Measurements from ENCODE around the gene NSMCE4A.
"Not testable (repeated sequence)": the region's sequence is repeated elsewhere in the genome, so short reads cannot be mapped to it uniquely, and the experiment has no call there.

Gene NSMCE4A

DNA sequence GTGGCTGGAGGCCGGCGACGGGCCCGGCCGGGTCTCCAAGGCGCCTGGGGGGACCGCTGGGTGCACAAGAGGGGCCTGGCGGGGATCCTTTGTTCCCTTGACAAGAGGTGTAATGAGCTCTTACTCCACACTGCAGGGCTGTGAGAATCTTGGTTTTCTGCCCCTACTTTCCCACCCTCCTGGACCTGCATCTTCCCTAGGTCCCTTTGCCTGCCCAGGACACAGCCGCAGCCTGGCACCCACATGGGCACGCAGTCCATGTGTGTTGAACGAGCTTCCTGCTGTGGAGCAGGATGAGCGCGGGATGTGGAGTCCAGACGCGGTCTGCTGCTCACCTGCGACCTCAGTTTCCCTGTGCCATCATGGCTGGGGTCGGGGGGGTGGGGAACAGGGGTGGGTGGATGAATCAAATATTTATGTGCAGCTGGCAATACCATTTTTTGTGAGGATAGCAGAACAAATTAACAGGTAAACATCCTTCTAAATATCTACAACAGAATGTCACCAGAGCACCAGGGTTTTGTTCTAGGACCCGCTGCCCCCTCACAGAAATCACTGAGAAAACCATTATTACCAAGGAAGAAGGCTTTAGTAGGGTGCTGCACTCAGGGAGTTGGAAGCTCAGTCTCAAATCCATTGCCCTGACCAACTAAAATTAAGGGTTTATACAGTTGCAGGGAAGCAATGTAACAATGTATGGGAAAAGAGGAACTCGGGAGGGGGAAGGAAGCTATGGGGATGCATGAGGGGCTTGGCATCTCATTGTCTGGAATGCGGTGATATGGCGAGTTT is 474 bp upstream of the NSMCE4A start:
- Histone ChIP-seq H3K9me3 (ENCODE audit: control extremely low read depth in 1 of 5, control insufficient read depth in 4 of 5, insufficient read depth in 2 of 5, low read depth in 1 of 5, low read length in 4 of 5) (peaks cover 0 to 12% (median 6%) of the 10 kb centered on the region in 5 experiments), H3K4me1 (ENCODE audit: control extremely low read depth in 1 of 4, control insufficient read depth in 4 of 4, insufficient read depth in 4 of 4, low read length in 3 of 4) (peaks cover 4 to 15% (median 13%) of the 10 kb centered on the region in 4 experiments), H3K36me3 (ENCODE audit: control insufficient read depth in 4 of 4, insufficient read depth in 4 of 4, low read length in 3 of 4) (peaks cover 4 to 18% (median 13%) of the 10 kb centered on the region in 4 experiments), H3K27me3 (replicated peaks in 2 of 5; ENCODE audit: control insufficient read depth in 4 of 5, insufficient read depth in 5 of 5, low read length in 4 of 5) (no peaks in the 10 kb centered on the region), H3K27ac (ENCODE audit: insufficient read depth in 1 of 2, low read depth in 1 of 2, low read length in 2 of 2, poor library complexity in 1 of 2, severe bottlenecking in 2 of 2) (peak overlapping the region in 1 of 2 experiments; percentile 79), H3K4me3 (ENCODE audit: control insufficient read depth in 1 of 7, extremely low read depth in 1 of 7, insufficient read depth in 4 of 7, low read depth in 2 of 7, low read length in 6 of 7) (peak overlapping the region; percentile 58 to 91 (median 85))
- CTCF ChIA-PET = interaction anchor here (0.6 to 1.4 kb wide), 2 partner anchors 14 to 50 kb away, joined by 3 to 4 read pairs; no protein-coding TSS in a partner anchor
- 26% methylated on average over 14 of the region's 21 CpGs for WGBS (ENCODE audit: insufficient coverage)
- peak in 2 of 3 donors; percentile 6 to 26 for DNase-seq
- POLR2A ChIA-PET = no interaction called here

DNA sequence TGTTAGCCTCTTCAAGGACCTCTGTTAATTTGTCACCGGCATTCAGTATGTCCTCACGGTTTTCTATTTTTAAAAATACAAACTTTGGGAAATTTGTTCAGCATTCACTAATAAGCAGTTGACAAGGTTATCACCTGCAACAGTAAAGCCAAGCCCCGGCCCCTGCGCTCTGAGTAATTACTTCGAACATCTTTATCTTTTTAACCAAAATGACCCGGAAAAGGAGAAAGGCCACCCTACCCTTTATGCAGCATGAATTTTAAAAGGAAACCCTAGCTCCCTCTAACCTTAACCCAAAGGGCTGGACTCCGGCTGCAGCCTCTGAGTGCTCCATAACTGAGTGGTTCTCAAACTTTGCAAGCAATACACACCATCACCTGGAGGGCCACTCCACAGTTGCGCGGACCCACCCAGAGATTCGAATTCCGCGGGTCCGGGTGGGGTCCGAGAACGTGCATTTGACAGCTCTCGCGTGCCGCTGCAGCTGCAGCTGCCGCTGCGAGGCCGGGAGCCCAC is 940 bp downstream of the NSMCE4A start:
- Histone ChIP-seq H3K4me3 (ENCODE audit: control insufficient read depth in 1 of 7, extremely low read depth in 1 of 7, insufficient read depth in 4 of 7, low read depth in 2 of 7, low read length in 6 of 7) (peak overlapping the region; percentile 58 to 91 (median 85)), H3K4me1 (ENCODE audit: control extremely low read depth in 1 of 4, control insufficient read depth in 4 of 4, insufficient read depth in 4 of 4, low read length in 3 of 4) (peaks cover 4 to 15% (median 13%) of the 10 kb centered on the region in 4 experiments), H3K27ac (ENCODE audit: insufficient read depth in 1 of 2, low read depth in 1 of 2, low read length in 2 of 2, poor library complexity in 1 of 2, severe bottlenecking in 2 of 2) (peak overlapping the region in 1 of 2 experiments; percentile 79), H3K27me3 (replicated peaks in 2 of 5; ENCODE audit: control insufficient read depth in 4 of 5, insufficient read depth in 5 of 5, low read length in 4 of 5) (no peaks in the 10 kb centered on the region), H3K9me3 (ENCODE audit: control extremely low read depth in 1 of 5, control insufficient read depth in 4 of 5, insufficient read depth in 2 of 5, low read depth in 1 of 5, low read length in 4 of 5) (peaks cover 0 to 12% (median 6%) of the 10 kb centered on the region in 5 experiments), H3K36me3 (ENCODE audit: control insufficient read depth in 4 of 4, insufficient read depth in 4 of 4, low read length in 3 of 4) (peaks cover 4 to 24% (median 17%) of the 10 kb centered on the region in 4 experiments)
- DNase-seq = peak in 1 of 3 donors; percentile 66
- ChIA-PET POLR2A (no interaction called here), CTCF (interaction anchor here (1.4 kb wide), 1 partner anchor 13 kb away, joined by 4 read pairs; no protein-coding TSS in a partner anchor)
- 12% methylated on average over 18 of the region's 21 CpGs for WGBS (ENCODE audit: insufficient coverage)

GRCh38 chr10:121969086-121969485 is 5.9 kb downstream of the NSMCE4A start:
- peaks cover 3 to 10% (median 7%) of the 10 kb centered on the region in 4 experiments for H3K4me1 ChIP-seq (ENCODE audit: control extremely low read depth in 1 of 4, control insufficient read depth in 4 of 4, insufficient read depth in 4 of 4, low read length in 3 of 4)
- H3K9me3 ChIP-seq (ENCODE audit: control extremely low read depth in 1 of 5, control insufficient read depth in 4 of 5, insufficient read depth in 2 of 5, low read depth in 1 of 5, low read length in 4 of 5); CTCF ChIA-PET; DNase-seq; POLR2A ChIA-PET; H3K27ac ChIP-seq (ENCODE audit: insufficient read depth in 1 of 2, low read depth in 1 of 2, low read length in 2 of 2, poor library complexity in 1 of 2, severe bottlenecking in 2 of 2); H3K27me3 ChIP-seq (replicated peaks in 2 of 5; ENCODE audit: control insufficient read depth in 4 of 5, insufficient read depth in 5 of 5, low read length in 4 of 5); H3K4me3 ChIP-seq (ENCODE audit: control insufficient read depth in 1 of 7, extremely low read depth in 1 of 7, insufficient read depth in 4 of 7, low read depth in 2 of 7, low read length in 6 of 7): not testable (repeated sequence)
- whole genome bisulfite sequencing (ENCODE audit: insufficient coverage) = 97% methylated on average over 3 of the region's 8 CpGs
- H3K36me3 ChIP-seq (ENCODE audit: control insufficient read depth in 4 of 4, insufficient read depth in 4 of 4, low read length in 3 of 4) = peaks cover 11 to 66% (median 53%) of the 10 kb centered on the region in 4 experiments

DNA sequence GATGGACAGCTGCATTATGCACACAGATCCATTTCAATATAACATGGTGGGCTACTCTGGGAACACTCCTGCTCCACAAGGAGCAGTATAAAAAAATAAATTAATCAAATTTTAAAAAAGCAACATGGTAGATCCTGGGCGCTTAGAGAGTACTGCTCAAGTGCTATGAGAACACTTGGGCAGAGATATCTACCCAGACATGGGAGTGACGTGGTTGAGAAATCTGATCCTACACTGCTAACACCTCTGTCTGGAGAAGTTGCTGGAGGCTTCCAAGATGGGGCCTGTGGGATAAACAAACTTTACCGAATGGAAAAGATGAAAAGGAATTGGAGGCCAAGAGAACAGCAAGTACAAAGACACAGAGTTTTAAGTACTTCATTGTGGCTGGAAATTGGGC is 9.0 kb downstream of the NSMCE4A start:
- no peak for DNase-seq
- WGBS (ENCODE audit: insufficient coverage) = 100% methylated on average over 3 of the region's 3 CpGs
- no peaks in the 10 kb centered on the region for H3K9me3 ChIP-seq (ENCODE audit: control extremely low read depth in 1 of 5, control insufficient read depth in 4 of 5, insufficient read depth in 2 of 5, low read depth in 1 of 5, low read length in 4 of 5)
- no peaks in the 10 kb centered on the region for H3K4me1 ChIP-seq (ENCODE audit: control extremely low read depth in 1 of 4, control insufficient read depth in 4 of 4, insufficient read depth in 4 of 4, low read length in 3 of 4)
- no peaks in the 10 kb centered on the region for H3K27me3 ChIP-seq (replicated peaks in 2 of 5; ENCODE audit: control insufficient read depth in 4 of 5, insufficient read depth in 5 of 5, low read length in 4 of 5)
- peaks cover 8 to 63% (median 47%) of the 10 kb centered on the region in 4 experiments for H3K36me3 ChIP-seq (ENCODE audit: control insufficient read depth in 4 of 4, insufficient read depth in 4 of 4, low read length in 3 of 4)
- POLR2A ChIA-PET = no interaction called here
- CTCF ChIA-PET = no interaction called here
- no peak overlapping the region for H3K4me3 ChIP-seq (ENCODE audit: control insufficient read depth in 1 of 7, extremely low read depth in 1 of 7, insufficient read depth in 4 of 7, low read depth in 2 of 7, low read length in 6 of 7)
- no peak overlapping the region for H3K27ac ChIP-seq (ENCODE audit: insufficient read depth in 1 of 2, low read depth in 1 of 2, low read length in 2 of 2, poor library complexity in 1 of 2, severe bottlenecking in 2 of 2)

DNA sequence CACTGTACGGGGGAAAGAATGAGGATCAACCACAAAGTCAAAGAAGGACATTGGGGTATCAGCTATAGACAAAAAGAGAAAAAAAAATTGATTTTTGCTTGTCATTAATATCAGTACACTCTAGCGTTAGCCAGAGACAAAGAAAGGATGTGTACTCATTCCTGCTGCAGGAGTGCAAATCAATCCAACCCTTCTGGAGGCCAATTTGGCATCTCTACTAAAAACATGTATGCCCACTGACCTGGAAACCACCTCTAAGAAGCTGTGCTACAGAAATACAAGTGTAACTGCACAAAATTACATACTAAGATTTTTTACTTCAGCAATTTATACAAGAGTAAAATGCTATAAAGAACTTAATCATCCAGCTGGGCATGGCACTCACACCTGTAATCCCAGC is 13.6 kb downstream of the NSMCE4A start:
- WGBS (ENCODE audit: insufficient coverage) = no CpG with 5 or more reads among the region's 2 CpGs

DNA sequence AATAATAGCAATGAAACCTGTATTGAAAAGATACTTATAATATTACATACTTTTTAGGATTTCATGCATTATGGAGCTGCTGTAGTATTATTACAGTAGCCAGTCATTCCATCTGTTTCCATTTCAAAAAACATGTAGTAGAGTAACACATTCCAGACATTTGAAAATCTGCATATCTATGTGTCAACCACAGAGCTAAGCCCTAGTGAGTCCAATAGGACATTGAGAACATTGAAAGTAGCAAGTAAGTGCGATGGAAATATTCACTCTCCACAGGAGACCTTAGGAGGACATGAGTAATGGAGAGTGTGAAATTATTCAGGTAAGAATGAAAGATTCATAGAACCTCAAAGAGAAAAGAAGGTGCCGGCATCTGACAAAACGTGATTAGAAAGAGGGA is 15.3 kb downstream of the NSMCE4A start:
- ChIA-PET CTCF (interaction anchor here (1.4 kb wide), 1 partner anchor 12 kb away, joined by 3 read pairs; no protein-coding TSS in a partner anchor), POLR2A (no interaction called here)
- Histone ChIP-seq H3K27me3 (replicated peaks in 2 of 5; ENCODE audit: control insufficient read depth in 4 of 5, insufficient read depth in 5 of 5, low read length in 4 of 5) (no peaks in the 10 kb centered on the region), H3K36me3 (ENCODE audit: control insufficient read depth in 4 of 4, insufficient read depth in 4 of 4, low read length in 3 of 4) (peaks cover 12 to 45% (median 19%) of the 10 kb centered on the region in 4 experiments), H3K27ac (ENCODE audit: insufficient read depth in 1 of 2, low read depth in 1 of 2, low read length in 2 of 2, poor library complexity in 1 of 2, severe bottlenecking in 2 of 2) (no peak overlapping the region), H3K4me1 (ENCODE audit: control extremely low read depth in 1 of 4, control insufficient read depth in 4 of 4, insufficient read depth in 4 of 4, low read length in 3 of 4) (no peaks in the 10 kb centered on the region), H3K4me3 (ENCODE audit: control insufficient read depth in 1 of 7, extremely low read depth in 1 of 7, insufficient read depth in 4 of 7, low read depth in 2 of 7, low read length in 6 of 7) (no peak overlapping the region), H3K9me3 (ENCODE audit: control extremely low read depth in 1 of 5, control insufficient read depth in 4 of 5, insufficient read depth in 2 of 5, low read depth in 1 of 5, low read length in 4 of 5) (no peaks in the 10 kb centered on the region)
- no CpG with 5 or more reads among the region's 3 CpGs for WGBS (ENCODE audit: insufficient coverage)
- DNase-seq = no peak

More for the DNA sequence above, 13.6 kb downstream of the NSMCE4A start:
- Histone ChIP-seq H3K4me1 (ENCODE audit: control extremely low read depth in 1 of 4, control insufficient read depth in 4 of 4, insufficient read depth in 4 of 4, low read length in 3 of 4) (no peaks in the 10 kb centered on the region), H3K4me3 (ENCODE audit: control insufficient read depth in 1 of 7, extremely low read depth in 1 of 7, insufficient read depth in 4 of 7, low read depth in 2 of 7, low read length in 6 of 7) (no peak overlapping the region), H3K9me3 (ENCODE audit: control extremely low read depth in 1 of 5, control insufficient read depth in 4 of 5, insufficient read depth in 2 of 5, low read depth in 1 of 5, low read length in 4 of 5) (no peaks in the 10 kb centered on the region), H3K27ac (ENCODE audit: insufficient read depth in 1 of 2, low read depth in 1 of 2, low read length in 2 of 2, poor library complexity in 1 of 2, severe bottlenecking in 2 of 2) (no peak overlapping the region), H3K27me3 (replicated peaks in 2 of 5; ENCODE audit: control insufficient read depth in 4 of 5, insufficient read depth in 5 of 5, low read length in 4 of 5) (no peaks in the 10 kb centered on the region), H3K36me3 (ENCODE audit: control insufficient read depth in 4 of 4, insufficient read depth in 4 of 4, low read length in 3 of 4) (peaks cover 14 to 48% (median 27%) of the 10 kb centered on the region in 4 experiments)
- DNase-seq = no peak
- CTCF ChIA-PET = interaction anchor here (1.0 to 1.3 kb wide), 2 partner anchors 10 to 14 kb away, joined by 3 to 4 read pairs; partner anchors contain the start of gene NSMCE4A
- POLR2A ChIA-PET = no interaction called here

Data from common myeloid progenitor, CD34-positive (primary cell).